Stomach smooth muscle (tissue), 2 donors: ENCODE results near the gene POLR1A.

ENCODE experiments used
- H3K27ac ChIP-seq: one replicate; pipeline ENCODE4 v1.7.0; 2013; ENCODE audit warnings: mild to moderate bottlenecking, low read length, inconsistent platforms
- H3K27me3 ChIP-seq, 2 donors: one replicate each; pipeline ENCODE4 v1.7.0; 2013; ENCODE audit warnings: low read length in 2 of 2; ENCODE audit not compliant: insufficient read depth in 2 of 2, control insufficient read depth in 1 of 2
- H3K36me3 ChIP-seq, 2 donors: one replicate each; pipeline ENCODE4 v1.7.0; 2013; ENCODE audit warnings: low read length in 2 of 2; ENCODE audit not compliant: control insufficient read depth in 2 of 2, insufficient read depth in 2 of 2
- H3K4me1 ChIP-seq: one replicate; pipeline ENCODE4 v1.7.0; 2013; ENCODE audit warnings: low read length; ENCODE audit not compliant: control insufficient read depth, insufficient read depth
- H3K4me3 ChIP-seq, 2 donors: one replicate each; pipeline ENCODE4 v1.7.0; 2013; ENCODE audit warnings: low read length in 2 of 2
- H3K9ac ChIP-seq, 2 donors: one replicate each; pipeline ENCODE4 v1.7.0; 2013; ENCODE audit warnings: low read length in 2 of 2, mild to moderate bottlenecking in 1 of 2
- H3K9me3 ChIP-seq, 2 donors: one replicate each; pipeline ENCODE4 v1.7.0; 2013; ENCODE audit warnings: low read length in 2 of 2; ENCODE audit not compliant: control insufficient read depth in 2 of 2
- donor health status: healthy.
- donor health status: Pancreatic carcinoma.

POLR1A gene

GRCh38 chr2:86020984-86021383 is 84.7 kb downstream of the POLR1A start:
- H3K4me1 ChIP-seq = peaks cover 13% of the 10 kb centered on the region
- no peak overlapping the region for H3K4me3 ChIP-seq
- peaks cover 3 to 4% of the 10 kb centered on the region in 2 donors for H3K36me3 ChIP-seq
- H3K27ac ChIP-seq = no peak overlapping the region
- H3K9ac ChIP-seq = no peak overlapping the region
- H3K9me3 ChIP-seq = no peaks in the 10 kb centered on the region
- no peaks in the 10 kb centered on the region for H3K27me3 ChIP-seq

DNA sequence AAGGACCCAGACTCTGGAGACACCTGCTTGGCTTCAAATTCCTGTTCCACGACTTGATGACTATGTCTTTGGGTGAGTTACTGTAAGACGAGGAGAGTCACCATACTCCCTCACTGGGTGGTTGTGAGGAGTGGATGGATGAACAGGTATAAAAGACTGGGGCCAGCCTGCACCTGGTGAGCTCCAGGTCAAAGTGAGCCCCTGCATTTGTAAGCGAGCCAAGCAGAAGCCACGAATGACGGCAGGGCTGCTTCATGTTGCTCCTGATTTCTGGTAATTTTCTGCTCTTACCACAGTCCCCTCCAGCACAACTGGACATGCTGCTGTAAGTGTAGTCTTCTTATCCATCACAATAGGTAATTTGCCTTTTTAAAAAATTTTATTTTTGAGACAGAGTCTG is 86.6 kb downstream of the POLR1A start:
- peaks cover 13% of the 10 kb centered on the region for H3K4me1 ChIP-seq
- H3K27me3 ChIP-seq = no peaks in the 10 kb centered on the region
- H3K27ac ChIP-seq = no peak overlapping the region
- no peaks in the 10 kb centered on the region for H3K36me3 ChIP-seq
- peaks cover 5 to 8% of the 10 kb centered on the region in 2 donors for H3K9me3 ChIP-seq
- no peak overlapping the region for H3K4me3 ChIP-seq
- H3K9ac ChIP-seq = no peak overlapping the region

DNA sequence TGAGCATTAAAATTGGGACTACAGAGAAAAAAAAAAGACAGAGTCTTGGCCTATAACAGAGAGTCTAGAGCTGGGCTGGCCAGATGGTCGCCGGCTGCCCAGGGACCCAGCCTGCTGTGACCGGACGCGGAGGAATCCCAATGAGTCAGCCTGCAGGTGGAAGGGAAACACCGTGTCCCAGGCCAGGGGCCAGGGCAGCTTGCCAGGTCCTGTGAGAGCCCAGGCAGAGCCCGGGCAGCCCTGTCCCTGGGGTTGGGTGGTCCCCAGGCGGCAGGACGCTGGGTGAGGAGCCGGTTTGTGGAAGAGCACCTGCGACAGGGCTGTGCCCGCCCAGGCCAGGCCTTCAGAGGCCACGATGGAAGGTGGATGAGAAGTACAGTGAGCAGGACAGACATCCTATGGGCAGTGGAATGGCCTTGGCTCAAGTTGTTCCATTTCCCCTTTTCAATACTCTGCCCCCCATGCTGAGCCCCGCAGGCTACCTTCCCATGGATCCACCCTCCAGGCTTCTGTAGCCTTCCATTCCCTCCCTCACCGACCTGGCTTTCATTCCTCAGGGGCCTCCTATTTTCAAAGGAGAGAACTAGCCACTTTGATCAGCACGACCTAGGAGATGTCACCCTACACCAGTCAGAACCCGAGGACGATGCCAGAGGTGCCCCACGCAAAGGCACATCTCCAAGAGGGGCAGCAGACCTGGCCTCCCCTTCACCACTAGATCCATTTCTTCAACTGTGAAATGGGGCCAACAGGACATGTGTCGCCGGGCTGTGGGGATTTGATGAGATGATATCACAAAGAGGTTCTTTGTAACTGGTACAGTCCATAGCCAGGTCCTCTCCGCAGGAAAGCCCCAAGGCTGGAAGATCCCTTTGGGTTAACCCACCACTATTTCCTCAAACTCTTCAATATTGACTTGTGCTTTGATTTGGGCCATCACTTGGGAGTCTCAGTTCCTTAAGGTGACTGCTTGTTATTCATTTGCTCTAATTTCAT is 87.5 kb downstream of the POLR1A start:
- H3K9ac ChIP-seq = no peak overlapping the region
- peaks cover 5 to 9% of the 10 kb centered on the region in 2 donors for H3K9me3 ChIP-seq
- H3K27ac ChIP-seq = no peak overlapping the region
- H3K4me1 ChIP-seq = peaks cover 13% of the 10 kb centered on the region
- H3K4me3 ChIP-seq = no peak overlapping the region
- no peaks in the 10 kb centered on the region for H3K36me3 ChIP-seq
- H3K27me3 ChIP-seq = no peaks in the 10 kb centered on the region

- H3K27me3 ChIP-seq = no peaks in the 10 kb centered on the region
- H3K27ac ChIP-seq = no peak overlapping the region
- H3K4me3 ChIP-seq = no peak overlapping the region
- no peaks in the 10 kb centered on the region for H3K36me3 ChIP-seq
- peaks cover 5 to 9% of the 10 kb centered on the region in 2 donors for H3K9me3 ChIP-seq
- H3K9ac ChIP-seq = no peak overlapping the region
- H3K4me1 ChIP-seq = peaks cover 13% of the 10 kb centered on the region
These were observed 89.1 kb downstream of the POLR1A start for GRCh38 chr2:86016581-86016980.

GRCh38 chr2:86015699-86016098 is 90.0 kb downstream of the POLR1A start:
- H3K27ac ChIP-seq = no peak overlapping the region

GRCh38 chr2:86015006-86015405 is 90.7 kb downstream of the POLR1A start:
- H3K4me1 ChIP-seq = peaks cover 3% of the 10 kb centered on the region
- no peaks in the 10 kb centered on the region for H3K27me3 ChIP-seq
- H3K4me3 ChIP-seq = no peak overlapping the region
- peaks cover 5 to 9% of the 10 kb centered on the region in 2 donors for H3K9me3 ChIP-seq
- no peaks in the 10 kb centered on the region for H3K36me3 ChIP-seq
- no peak overlapping the region for H3K27ac ChIP-seq
- no peak overlapping the region for H3K9ac ChIP-seq

More at GRCh38 chr2:86015699-86016098, 90.0 kb downstream of the POLR1A start:
- no peak overlapping the region for H3K9ac ChIP-seq
- H3K27me3 ChIP-seq = no peaks in the 10 kb centered on the region
- H3K4me1 ChIP-seq = peaks cover 6% of the 10 kb centered on the region
- H3K36me3 ChIP-seq = no peaks in the 10 kb centered on the region
- H3K9me3 ChIP-seq = peaks cover 5 to 9% of the 10 kb centered on the region in 2 donors
- no peak overlapping the region for H3K4me3 ChIP-seq

GRCh38 chr2:86014493-86014892 is 91.2 kb downstream of the POLR1A start:
- Histone ChIP-seq H3K9ac (no peak overlapping the region), H3K9me3 (peaks cover 5 to 9% of the 10 kb centered on the region in 2 donors), H3K4me1 (peaks cover 3% of the 10 kb centered on the region), H3K27ac (no peak overlapping the region), H3K27me3 (no peaks in the 10 kb centered on the region), H3K4me3 (no peak overlapping the region), H3K36me3 (no peaks in the 10 kb centered on the region)

GRCh38 chr2:86012007-86012712 is 93.5 kb downstream of the POLR1A start:
- Histone ChIP-seq H3K9ac (no peak overlapping the region), H3K27ac (no peak overlapping the region), H3K4me1 (no peaks in the 10 kb centered on the region), H3K9me3 (peaks cover 5 to 9% of the 10 kb centered on the region in 2 donors), H3K4me3 (no peak overlapping the region), H3K36me3 (no peaks in the 10 kb centered on the region), H3K27me3 (no peaks in the 10 kb centered on the region)

- Histone ChIP-seq H3K27ac (no peak overlapping the region), H3K9me3 (peaks cover 5 to 10% of the 10 kb centered on the region in 2 donors), H3K4me3 (no peak overlapping the region), H3K36me3 (no peaks in the 10 kb centered on the region), H3K27me3 (no peaks in the 10 kb centered on the region), H3K4me1 (no peaks in the 10 kb centered on the region), H3K9ac (no peak overlapping the region)
These were observed 94.2 kb downstream of the POLR1A start for GRCh38 chr2:86011449-86011941.

- Histone ChIP-seq H3K9me3 (peaks cover 9 to 14% of the 10 kb centered on the region in 2 donors), H3K27me3 (no peaks in the 10 kb centered on the region), H3K9ac (no peak overlapping the region), H3K36me3 (no peaks in the 10 kb centered on the region), H3K4me1 (no peaks in the 10 kb centered on the region), H3K4me3 (no peak overlapping the region), H3K27ac (no peak overlapping the region)
These were observed 95.6 kb downstream of the POLR1A start for GRCh38 chr2:86010083-86010482.
